ENCODE data around the gene MSL3.

MSL3 gene

GRCh38 chrX:11759461-11760311 lies 1.6 kb downstream of the MSL3 start:
- H3K79me2 ChIP-seq (ENCODE audit: insufficient read depth, low read depth): no peaks in the 10 kb centered on the region; the same call in 1 of the 2 replicates
- H3K9ac ChIP-seq: peak overlapping the region; percentile 87
- peak overlapping the region; percentile 85 for H3K4me2 ChIP-seq
- H3K36me3 ChIP-seq (ENCODE audit: insufficient read depth): no peaks in the 10 kb centered on the region
- TF ChIP-seq CTCF (conservative IDR thresholded peaks at IDR 0.05; ENCODE audit: low read depth, low read length): no peak
- H3K4me3 ChIP-seq (IDR thresholded peaks at IDR 0.05; ENCODE audit: insufficient read depth, low read depth, low read length): no peak overlapping the region
- no peaks in the 10 kb centered on the region for H3K27me3 ChIP-seq (ENCODE audit: insufficient read depth, low read depth)
- H3K4me1 ChIP-seq (ENCODE audit: low read depth, poor library complexity, severe bottlenecking): peaks cover 4% of the 10 kb centered on the region
- peak overlapping the region; percentile 78 for H2AFZ ChIP-seq (ENCODE audit: low read depth)
- H3K27ac ChIP-seq: peak overlapping the region; percentile 84
- H4K20me1 ChIP-seq (ENCODE audit: insufficient read depth): no peaks in the 10 kb centered on the region

- peaks cover 4% of the 10 kb centered on the region for H3K4me1 ChIP-seq (ENCODE audit: low read depth, poor library complexity, severe bottlenecking)
- H3K27ac ChIP-seq: no peak overlapping the region
- no peak for TF ChIP-seq CTCF (conservative IDR thresholded peaks at IDR 0.05; ENCODE audit: low read depth, low read length)
- no peaks in the 10 kb centered on the region for H3K27me3 ChIP-seq (ENCODE audit: insufficient read depth, low read depth)
- no peaks in the 10 kb centered on the region; the same call in 1 of the 2 replicates for H3K79me2 ChIP-seq (ENCODE audit: insufficient read depth, low read depth)
- H4K20me1 ChIP-seq (ENCODE audit: insufficient read depth): no peaks in the 10 kb centered on the region
- H3K4me3 ChIP-seq (IDR thresholded peaks at IDR 0.05; ENCODE audit: insufficient read depth, low read depth, low read length): no peak overlapping the region
- H3K9ac ChIP-seq: no peak overlapping the region
- no peaks in the 10 kb centered on the region for H3K36me3 ChIP-seq (ENCODE audit: insufficient read depth)
- no peak overlapping the region for H2AFZ ChIP-seq (ENCODE audit: low read depth)
- peak overlapping the region; percentile 85; the same call in 1 of the 2 replicates for H3K4me2 ChIP-seq
Observed at GRCh38 chrX:11760958-11761357, 2.9 kb downstream of the MSL3 start.

- Histone ChIP-seq H3K27ac (no peak overlapping the region), H3K36me3 (ENCODE audit: insufficient read depth) (no peaks in the 10 kb centered on the region)
- TF ChIP-seq CTCF (conservative IDR thresholded peaks at IDR 0.05; ENCODE audit: low read depth, low read length): no peak
Observed at GRCh38 chrX:11764602-11765067, 6.6 kb downstream of the MSL3 start.

GRCh38 chrX:11765449-11765848 lies 7.4 kb downstream of the MSL3 start:
- Histone ChIP-seq H4K20me1 (ENCODE audit: insufficient read depth) (no peaks in the 10 kb centered on the region), H3K27ac (no peak overlapping the region), H3K4me1 (ENCODE audit: low read depth, poor library complexity, severe bottlenecking) (peaks cover 6% of the 10 kb centered on the region), H3K79me2 (ENCODE audit: insufficient read depth, low read depth) (no peaks in the 10 kb centered on the region; the same call in 1 of the 2 replicates), H3K27me3 (ENCODE audit: insufficient read depth, low read depth) (no peaks in the 10 kb centered on the region), H2AFZ (ENCODE audit: low read depth) (no peak overlapping the region), H3K4me3 (IDR thresholded peaks at IDR 0.05; ENCODE audit: insufficient read depth, low read depth, low read length) (no peak overlapping the region), H3K36me3 (ENCODE audit: insufficient read depth) (no peaks in the 10 kb centered on the region), H3K4me2 (no peak overlapping the region), H3K9ac (no peak overlapping the region)
- TF ChIP-seq CTCF (conservative IDR thresholded peaks at IDR 0.05; ENCODE audit: low read depth, low read length): no peak

More at GRCh38 chrX:11764602-11765067, 6.6 kb downstream of the MSL3 start:
- H3K79me2 ChIP-seq (ENCODE audit: insufficient read depth, low read depth): no peaks in the 10 kb centered on the region; the same call in 1 of the 2 replicates
- H4K20me1 ChIP-seq (ENCODE audit: insufficient read depth): no peaks in the 10 kb centered on the region
- H3K4me2 ChIP-seq: no peak overlapping the region
- H3K4me3 ChIP-seq (IDR thresholded peaks at IDR 0.05; ENCODE audit: insufficient read depth, low read depth, low read length): no peak overlapping the region
- H3K9ac ChIP-seq: no peak overlapping the region
- H2AFZ ChIP-seq (ENCODE audit: low read depth): no peak overlapping the region
- peaks cover 4% of the 10 kb centered on the region for H3K4me1 ChIP-seq (ENCODE audit: low read depth, poor library complexity, severe bottlenecking)
- H3K27me3 ChIP-seq (ENCODE audit: insufficient read depth, low read depth): no peaks in the 10 kb centered on the region

All from KMS-11 (cell line).